ENCODE results near the gene OR5AS1. TPM values are rescaled to one million over a fixed set of nuclear protein-coding genes. Genes with fewer than 3 reads are reported as not detected.

The OR5AS1 gene
- polyA plus RNA-seq (2011; rRNA removed) (not detected in 2 replicates), polyA plus RNA-seq (2017; fragmentation: RNase III; extraction: RNeasy Plus Mini Kit Qiagen cat#74134 plus additional on column Dnase treatment) (not detected in 3 replicates), polyA minus RNA-seq (2011; rRNA and poly(A)+ RNA removed) (not detected in 2 replicates)
- polyA plus RNA-seq (2012; cell fraction: cytosol; rRNA removed), result not detected in 2 replicates
- polyA plus RNA-seq (2012; cell fraction: nucleus; rRNA removed), result not detected in 2 replicates

GRCh38 chr11:56027354-56027753, at the start of gene OR5AS1:
TSS of gene OR5AS1 (plus strand) at chr11:56027654. CDS start at chr11:56030419, 2,765 bp downstream.
- Histone ChIP-seq H3K4me2 (no peak within 1 kb of the TSS), H3K27ac (no peak within 1 kb of the TSS), H3K4me3 (no peak within 1 kb of the TSS), H3K4me1 (no peaks in the 10 kb centered on the region), H3K9me3 (no peaks in the 10 kb centered on the region)
- CTCF ChIA-PET, result no interaction called here
- POLR2A ChIA-PET, result no interaction called here
- DNase-seq (ENCODE audit: low read depth in 1 of 2, low spot score in 1 of 2), result no peak
- TF ChIP-seq USF2 (IDR thresholded peaks at IDR 0.05) (no peak), HOXB13 (CRISPR knock-in tag; IDR thresholded peaks at IDR 0.05; ENCODE audit: low read depth) (no peak), PBX3 (IDR thresholded peaks at IDR 0.05) (no peak), MAFK (IDR thresholded peaks at IDR 0.05; ENCODE audit: partially characterized antibody) (no peak)
- TF ChIP-seq, protein P1, sequence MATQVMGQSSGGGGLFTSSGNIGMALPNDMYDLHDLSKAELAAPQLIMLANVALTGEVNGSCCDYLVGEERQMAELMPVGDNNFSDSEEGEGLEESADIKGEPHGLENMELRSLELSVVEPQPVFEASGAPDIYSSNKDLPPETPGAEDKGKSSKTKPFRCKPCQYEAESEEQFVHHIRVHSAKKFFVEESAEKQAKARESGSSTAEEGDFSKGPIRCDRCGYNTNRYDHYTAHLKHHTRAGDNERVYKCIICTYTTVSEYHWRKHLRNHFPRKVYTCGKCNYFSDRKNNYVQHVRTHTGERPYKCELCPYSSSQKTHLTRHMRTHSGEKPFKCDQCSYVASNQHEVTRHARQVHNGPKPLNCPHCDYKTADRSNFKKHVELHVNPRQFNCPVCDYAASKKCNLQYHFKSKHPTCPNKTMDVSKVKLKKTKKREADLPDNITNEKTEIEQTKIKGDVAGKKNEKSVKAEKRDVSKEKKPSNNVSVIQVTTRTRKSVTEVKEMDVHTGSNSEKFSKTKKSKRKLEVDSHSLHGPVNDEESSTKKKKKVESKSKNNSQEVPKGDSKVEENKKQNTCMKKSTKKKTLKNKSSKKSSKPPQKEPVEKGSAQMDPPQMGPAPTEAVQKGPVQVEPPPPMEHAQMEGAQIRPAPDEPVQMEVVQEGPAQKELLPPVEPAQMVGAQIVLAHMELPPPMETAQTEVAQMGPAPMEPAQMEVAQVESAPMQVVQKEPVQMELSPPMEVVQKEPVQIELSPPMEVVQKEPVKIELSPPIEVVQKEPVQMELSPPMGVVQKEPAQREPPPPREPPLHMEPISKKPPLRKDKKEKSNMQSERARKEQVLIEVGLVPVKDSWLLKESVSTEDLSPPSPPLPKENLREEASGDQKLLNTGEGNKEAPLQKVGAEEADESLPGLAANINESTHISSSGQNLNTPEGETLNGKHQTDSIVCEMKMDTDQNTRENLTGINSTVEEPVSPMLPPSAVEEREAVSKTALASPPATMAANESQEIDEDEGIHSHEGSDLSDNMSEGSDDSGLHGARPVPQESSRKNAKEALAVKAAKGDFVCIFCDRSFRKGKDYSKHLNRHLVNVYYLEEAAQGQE (IDR thresholded peaks at IDR 0.05), result no peak
- no peak for FAIRE-seq
- no peak for ATAC-seq

DNA sequence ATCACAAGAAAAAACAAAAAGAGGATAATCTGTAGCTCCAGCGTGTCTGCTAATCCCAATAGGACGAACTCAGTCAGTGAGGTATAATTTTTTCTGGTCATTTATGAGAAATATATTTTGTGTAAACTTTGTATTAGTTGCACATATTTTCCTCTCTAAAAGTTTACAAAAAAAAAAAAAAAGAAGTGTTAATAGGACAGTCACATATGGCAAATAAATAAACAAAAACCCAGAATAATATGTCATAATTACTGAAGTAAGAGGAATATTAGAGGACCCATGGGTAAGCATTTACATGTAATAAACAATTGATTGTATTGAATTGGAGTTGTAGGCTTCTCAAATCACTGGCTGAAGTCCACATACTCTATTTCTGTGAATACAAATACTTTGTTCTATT, 32.9 kb upstream of the OR5AS1 start, which contains the start of gene OR5F1:
TSS of gene OR5F1 (minus strand) at position 101 of the 400 bp plus-strand sequence. CDS start at position 101, 0 bp downstream.
- DNase-seq (ENCODE audit: low read depth in 1 of 2, low spot score in 1 of 2) (no peak), ATAC-seq (no peak), FAIRE-seq (no peak)
- ChIA-PET CTCF (no interaction called here), POLR2A (no interaction called here)
- 1% methylated on average over 2 of the region's 2 CpGs for WGBS (ENCODE audit: missing lambda C conversion rate)
- H3K27ac ChIP-seq, result no peak within 1 kb of the TSS
- no peak within 1 kb of the TSS for H3K4me3 ChIP-seq
- H3K4me2 ChIP-seq, result no peak within 1 kb of the TSS
- no peaks in the 10 kb centered on the region for H3K9me3 ChIP-seq
- TF ChIP-seq EHF (CRISPR knock-in tag; IDR thresholded peaks at IDR 0.05), result no peak
- no peak for TF ChIP-seq FOXS1 (CRISPR knock-in tag; IDR thresholded peaks at IDR 0.05)
- TF ChIP-seq SREBF2 (IDR thresholded peaks at IDR 0.05), result no peak
- no peak for TF ChIP-seq HES2 (IDR thresholded peaks at IDR 0.05)
- TF ChIP-seq HOXA7 (CRISPR knock-in tag; IDR thresholded peaks at IDR 0.05), result no peak
- no peak for TF ChIP-seq NR3C1 (IDR thresholded peaks at IDR 0.05)
- TF ChIP-seq POLR2AphosphoS2 (conservative IDR thresholded peaks at IDR 0.05; ENCODE audit: low read length), result no peak
- TF ChIP-seq KDM5A (IDR thresholded peaks at IDR 0.05), result no peak
- TF ChIP-seq MAX (IDR thresholded peaks at IDR 0.05), result no peak
- TF ChIP-seq, protein P1 (IDR thresholded peaks at IDR 0.05), result no peak
- TF ChIP-seq CEBPB (IDR thresholded peaks at IDR 0.05), result no peak
- no peak for TF ChIP-seq GATA3 (IDR thresholded peaks at IDR 0.05; ENCODE audit: borderline replicate concordance)
- TF ChIP-seq CHD4 (IDR thresholded peaks at IDR 0.05; ENCODE audit: borderline replicate concordance), result no peak
- TF ChIP-seq MYC (IDR thresholded peaks at IDR 0.05; ENCODE audit: borderline replicate concordance, low read length), result no peak
- no peak for TF ChIP-seq FOSL2 (IDR thresholded peaks at IDR 0.05)
- TF ChIP-seq FOSL2 (CRISPR knock-in tag; IDR thresholded peaks at IDR 0.05), result no peak
- TF ChIP-seq RFX5 (IDR thresholded peaks at IDR 0.05), result no peak
- H3K4me1 ChIP-seq, result no peaks in the 10 kb centered on the region
